ENCODE measurements around the gene TIGD1. TPM values are rescaled to one million over a fixed set of nuclear protein-coding genes. Genes with fewer than 3 reads are reported as not detected.

The TIGD1 gene
- total RNA-seq, 2 experiments from 2014 or later = 18.5 to 27.8 TPM

DNA sequence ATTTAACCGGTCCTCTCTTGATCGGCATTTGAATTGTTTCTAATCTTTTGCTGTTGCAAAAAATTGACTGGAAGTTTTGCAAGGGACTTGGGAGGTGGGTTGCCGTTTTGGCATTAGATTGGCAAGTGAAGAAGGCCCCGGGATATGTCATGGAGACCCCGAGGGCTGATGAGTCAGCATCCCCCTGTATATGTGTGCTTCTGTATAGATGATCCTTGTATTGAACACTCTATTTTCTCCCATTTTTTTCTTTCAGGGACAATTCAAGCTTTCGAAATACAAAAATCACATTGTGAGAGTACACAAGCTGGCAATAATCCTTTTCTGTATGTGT, 30.3 kb upstream of the TIGD1 start:
- ChIA-PET CTCF (ENCODE audit: unreplicated experiment) (no interaction called here), POLR2A (interaction anchor here (0.5 kb wide), 1 partner anchor 1746 kb away, joined by 3 read pairs; no protein-coding TSS in a partner anchor)
- intact Hi-C loops (cut with micrococcal nuclease; ENCODE audit: unreplicated experiment) = no loop called here
- H4K20me1 ChIP-seq (ENCODE audit: insufficient read depth, low read length) = no peaks in the 10 kb centered on the region
- no peak overlapping the region for H3K27ac ChIP-seq (ENCODE audit: low read depth, low read length, poor library complexity, severe bottlenecking)
- TF ChIP-seq CTCF (conservative IDR thresholded peaks at IDR 0.05; ENCODE audit: low read length) (no peak), EZH2phosphoT487 (IDR thresholded peaks at IDR 0.05; ENCODE audit: borderline replicate concordance, low read depth, low read length) (no peak)
- DNase-seq (ENCODE audit: low spot score) = no peak
- no peak overlapping the region for H3K4me2 ChIP-seq (ENCODE audit: low read length)
- no peaks in the 10 kb centered on the region for H3K79me2 ChIP-seq (ENCODE audit: insufficient read depth, low read depth, low read length)
- H3K4me1 ChIP-seq (ENCODE audit: insufficient read depth, low read length, poor library complexity, severe bottlenecking) = peaks cover 9% of the 10 kb centered on the region
- no peak overlapping the region for H2AFZ ChIP-seq (ENCODE audit: low read length)
- H3K4me3 ChIP-seq (ENCODE audit: low read depth, low read length, poor library complexity, severe bottlenecking) = no peak overlapping the region
- no TSS peak for BruUV-seq (replicated peaks)
- peaks cover 18% of the 10 kb centered on the region; the same call in 1 of the 2 replicates for H3K36me3 ChIP-seq (ENCODE audit: insufficient read depth, low read length)
- no peaks in the 10 kb centered on the region for H3K9me2 ChIP-seq (ENCODE audit: insufficient read depth, low read length)
- H3K9me3 ChIP-seq (ENCODE audit: low read length) = no peaks in the 10 kb centered on the region

GRCh38 chr2:232578626-232579025, 28.3 kb upstream of the TIGD1 start:
- ChIA-PET POLR2A (interaction anchor here (0.7 kb wide), 2 partner anchors 80 to 318 kb away, joined by 3 read pairs; no protein-coding TSS in a partner anchor), CTCF (ENCODE audit: unreplicated experiment) (no interaction called here)
- BruUV-seq (replicated peaks) = no TSS peak
- no peaks in the 10 kb centered on the region for H3K9me2 ChIP-seq (ENCODE audit: insufficient read depth, low read length)
- H2AFZ ChIP-seq (ENCODE audit: low read length) = no peak overlapping the region
- no peak overlapping the region for H3K4me2 ChIP-seq (ENCODE audit: low read length)
- H3K36me3 ChIP-seq (ENCODE audit: insufficient read depth, low read length) = peaks cover 32% of the 10 kb centered on the region
- no peak for TF ChIP-seq EZH2phosphoT487 (IDR thresholded peaks at IDR 0.05; ENCODE audit: borderline replicate concordance, low read depth, low read length)
- no peak for TF ChIP-seq CTCF (conservative IDR thresholded peaks at IDR 0.05; ENCODE audit: low read length)
- H3K4me3 ChIP-seq (ENCODE audit: low read depth, low read length, poor library complexity, severe bottlenecking) = no peak overlapping the region
- no peaks in the 10 kb centered on the region for H3K79me2 ChIP-seq (ENCODE audit: insufficient read depth, low read depth, low read length)
- peaks cover 9% of the 10 kb centered on the region for H3K4me1 ChIP-seq (ENCODE audit: insufficient read depth, low read length, poor library complexity, severe bottlenecking)
- no peak overlapping the region for H3K27ac ChIP-seq (ENCODE audit: low read depth, low read length, poor library complexity, severe bottlenecking)
- intact Hi-C loops (cut with micrococcal nuclease; ENCODE audit: unreplicated experiment) = no loop called here
- DNase-seq (ENCODE audit: low spot score) = no peak
- H3K9me3 ChIP-seq (ENCODE audit: low read length) = no peaks in the 10 kb centered on the region
- no peaks in the 10 kb centered on the region for H4K20me1 ChIP-seq (ENCODE audit: insufficient read depth, low read length)

DNA sequence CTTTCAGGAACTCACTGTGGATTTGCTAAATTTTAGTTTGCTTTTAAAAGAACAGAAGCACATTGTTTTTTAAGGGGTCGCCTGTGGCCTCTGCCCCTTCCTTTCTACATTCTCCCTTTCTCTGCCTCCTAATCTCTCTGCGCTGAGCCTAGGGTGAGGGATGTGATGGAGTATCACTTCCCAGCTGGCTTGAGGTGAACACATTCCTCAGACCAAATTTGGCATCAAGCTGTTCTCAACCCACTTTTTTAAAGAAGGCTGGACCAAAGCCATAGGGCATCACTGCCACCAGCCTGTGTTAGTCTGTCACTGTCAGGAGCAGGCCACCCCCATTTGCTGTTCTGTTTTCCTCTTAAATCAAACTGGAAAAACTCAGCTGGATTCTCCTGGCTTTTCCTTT, 27.5 kb upstream of the TIGD1 start:
- intact Hi-C loops (cut with micrococcal nuclease; ENCODE audit: unreplicated experiment) = no loop called here
- no peak for DNase-seq (ENCODE audit: low spot score)
- POLR2A ChIA-PET = interaction anchor here (0.7 kb wide), 2 partner anchors 81 to 319 kb away, joined by 3 read pairs; no protein-coding TSS in a partner anchor
- no TSS peak for BruUV-seq (replicated peaks)
- Histone ChIP-seq H3K4me3 (ENCODE audit: low read depth, low read length, poor library complexity, severe bottlenecking) (no peak overlapping the region), H3K79me2 (ENCODE audit: insufficient read depth, low read depth, low read length) (no peaks in the 10 kb centered on the region), H3K27ac (ENCODE audit: low read depth, low read length, poor library complexity, severe bottlenecking) (no peak overlapping the region), H3K4me1 (ENCODE audit: insufficient read depth, low read length, poor library complexity, severe bottlenecking) (peaks cover 9% of the 10 kb centered on the region), H3K4me2 (ENCODE audit: low read length) (no peak overlapping the region), H4K20me1 (ENCODE audit: insufficient read depth, low read length) (no peaks in the 10 kb centered on the region), H3K9me2 (ENCODE audit: insufficient read depth, low read length) (no peaks in the 10 kb centered on the region), H3K36me3 (ENCODE audit: insufficient read depth, low read length) (peaks cover 36% of the 10 kb centered on the region), H3K9me3 (ENCODE audit: low read length) (no peaks in the 10 kb centered on the region), H2AFZ (ENCODE audit: low read length) (no peak overlapping the region)
- TF ChIP-seq EZH2phosphoT487 (IDR thresholded peaks at IDR 0.05; ENCODE audit: borderline replicate concordance, low read depth, low read length) (no peak), CTCF (conservative IDR thresholded peaks at IDR 0.05; ENCODE audit: low read length) (no peak)
- CTCF ChIA-PET (ENCODE audit: unreplicated experiment) = no interaction called here
